ENCODE results near the gene MYB. TPM values are rescaled to one million over a fixed set of nuclear protein-coding genes. Genes with fewer than 3 reads are reported as not detected.
A peak's percentile ranks its signal among the peaks of the same experiment; 100 is the strongest.
"Not testable (repeated sequence)": the region's sequence is repeated elsewhere in the genome, so short reads cannot be mapped to it uniquely, and the experiment has no call there.

MYB gene
- total RNA-seq, 2 experiments from 2014 or later: 20.1 to 42.9 TPM

DNA sequence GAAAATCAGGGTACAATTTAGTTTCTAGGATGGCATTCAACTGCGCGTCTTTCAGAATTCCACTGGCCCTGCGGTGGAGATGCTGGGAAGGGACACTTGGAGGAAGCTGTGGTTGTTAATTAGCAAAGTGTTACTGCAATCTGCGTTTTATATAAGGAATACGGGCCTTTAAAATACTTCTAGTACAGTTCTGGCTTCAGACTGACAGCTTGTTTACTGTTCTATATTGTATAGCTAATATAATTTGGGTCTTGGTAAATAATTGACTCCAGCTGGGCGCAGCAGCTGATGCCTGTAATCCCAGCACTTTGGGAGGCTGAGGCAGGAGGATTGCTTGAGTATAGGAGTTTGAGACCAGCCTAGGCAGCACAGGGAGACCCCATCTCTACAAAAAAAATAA is 63.7 kb downstream of the MYB start:
- ChIA-PET CTCF (ENCODE audit: unreplicated experiment) (no interaction called here), POLR2A (interaction anchor here (0.9 to 1.8 kb wide), 5 partner anchors 14 to 46 kb away, joined by 3 to 5 read pairs (median 3); no protein-coding TSS in a partner anchor)
- no peaks in the 10 kb centered on the region for H3K79me2 ChIP-seq (ENCODE audit: insufficient read depth, low read depth, low read length)
- intact Hi-C loops (cut with micrococcal nuclease; ENCODE audit: unreplicated experiment): no loop called here
- H3K27ac ChIP-seq (ENCODE audit: low read depth, low read length, poor library complexity, severe bottlenecking): no peak overlapping the region
- H4K20me1 ChIP-seq (ENCODE audit: insufficient read depth, low read length): no peaks in the 10 kb centered on the region
- no peaks in the 10 kb centered on the region for H3K36me3 ChIP-seq (ENCODE audit: insufficient read depth, low read length)
- peak overlapping the region; percentile 70; the same call in 1 of the 2 replicates for H2AFZ ChIP-seq (ENCODE audit: low read length)
- peaks cover 15% of the 10 kb centered on the region for H3K4me1 ChIP-seq (ENCODE audit: insufficient read depth, low read length, poor library complexity, severe bottlenecking)
- no peak overlapping the region for H3K4me3 ChIP-seq (ENCODE audit: low read depth, low read length, poor library complexity, severe bottlenecking)
- no TSS peak for BruUV-seq (replicated peaks)
- H3K9me3 ChIP-seq (ENCODE audit: low read length): no peaks in the 10 kb centered on the region
- H3K9me2 ChIP-seq (ENCODE audit: insufficient read depth, low read length): no peaks in the 10 kb centered on the region
- TF ChIP-seq, protein P1, sequence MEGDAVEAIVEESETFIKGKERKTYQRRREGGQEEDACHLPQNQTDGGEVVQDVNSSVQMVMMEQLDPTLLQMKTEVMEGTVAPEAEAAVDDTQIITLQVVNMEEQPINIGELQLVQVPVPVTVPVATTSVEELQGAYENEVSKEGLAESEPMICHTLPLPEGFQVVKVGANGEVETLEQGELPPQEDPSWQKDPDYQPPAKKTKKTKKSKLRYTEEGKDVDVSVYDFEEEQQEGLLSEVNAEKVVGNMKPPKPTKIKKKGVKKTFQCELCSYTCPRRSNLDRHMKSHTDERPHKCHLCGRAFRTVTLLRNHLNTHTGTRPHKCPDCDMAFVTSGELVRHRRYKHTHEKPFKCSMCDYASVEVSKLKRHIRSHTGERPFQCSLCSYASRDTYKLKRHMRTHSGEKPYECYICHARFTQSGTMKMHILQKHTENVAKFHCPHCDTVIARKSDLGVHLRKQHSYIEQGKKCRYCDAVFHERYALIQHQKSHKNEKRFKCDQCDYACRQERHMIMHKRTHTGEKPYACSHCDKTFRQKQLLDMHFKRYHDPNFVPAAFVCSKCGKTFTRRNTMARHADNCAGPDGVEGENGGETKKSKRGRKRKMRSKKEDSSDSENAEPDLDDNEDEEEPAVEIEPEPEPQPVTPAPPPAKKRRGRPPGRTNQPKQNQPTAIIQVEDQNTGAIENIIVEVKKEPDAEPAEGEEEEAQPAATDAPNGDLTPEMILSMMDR (conservative IDR thresholded peaks at IDR 0.05; ENCODE audit: low read length): no peak
- no peak for TF ChIP-seq EZH2phosphoT487 (IDR thresholded peaks at IDR 0.05; ENCODE audit: borderline replicate concordance, low read depth, low read length)
- DNase-seq (ENCODE audit: low spot score): no peak
- H3K4me2 ChIP-seq (ENCODE audit: low read length): no peak overlapping the region

DNA sequence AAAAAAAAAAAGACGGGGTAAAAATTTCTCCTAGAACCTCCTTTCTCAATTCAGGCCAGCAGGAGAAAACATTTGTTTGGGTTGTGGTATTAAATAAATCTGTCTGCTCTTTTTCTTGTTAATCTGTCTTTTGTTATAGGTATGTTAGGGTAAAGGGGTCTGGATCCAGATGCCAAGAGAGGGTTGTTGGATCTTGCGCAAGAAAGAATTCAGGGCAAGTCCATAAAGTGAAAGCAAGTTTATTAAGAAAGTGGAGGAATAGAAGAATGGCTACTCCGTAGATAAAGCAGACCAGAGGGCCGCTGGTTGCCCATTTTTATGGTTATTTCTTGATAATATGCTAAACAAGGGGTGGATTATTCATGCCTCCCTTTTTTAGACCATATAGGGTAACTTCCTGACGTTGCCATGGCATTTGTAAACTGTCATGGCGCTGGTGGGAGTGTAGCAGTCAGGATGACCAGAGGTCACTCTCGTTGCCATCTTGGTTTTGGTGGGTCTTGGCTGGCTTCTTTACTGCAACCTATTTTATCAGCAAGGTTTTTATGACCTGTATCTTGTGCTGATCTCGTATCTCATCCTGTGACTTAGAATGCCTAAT is 65.4 kb downstream of the MYB start:
- peaks cover 15% of the 10 kb centered on the region for H3K4me1 ChIP-seq (ENCODE audit: insufficient read depth, low read length, poor library complexity, severe bottlenecking)
- DNase-seq (ENCODE audit: low spot score); H3K9me3 ChIP-seq (ENCODE audit: low read length); H3K9me2 ChIP-seq (ENCODE audit: insufficient read depth, low read length); H3K4me3 ChIP-seq (ENCODE audit: low read depth, low read length, poor library complexity, severe bottlenecking); H3K36me3 ChIP-seq (ENCODE audit: insufficient read depth, low read length); POLR2A ChIA-PET; H2AFZ ChIP-seq (ENCODE audit: low read length); H3K27ac ChIP-seq (ENCODE audit: low read depth, low read length, poor library complexity, severe bottlenecking); H3K79me2 ChIP-seq (ENCODE audit: insufficient read depth, low read depth, low read length); intact Hi-C loops (cut with micrococcal nuclease; ENCODE audit: unreplicated experiment); H4K20me1 ChIP-seq (ENCODE audit: insufficient read depth, low read length); BruUV-seq (replicated peaks); CTCF ChIA-PET (ENCODE audit: unreplicated experiment); H3K4me2 ChIP-seq (ENCODE audit: low read length): not testable (repeated sequence)

DNA sequence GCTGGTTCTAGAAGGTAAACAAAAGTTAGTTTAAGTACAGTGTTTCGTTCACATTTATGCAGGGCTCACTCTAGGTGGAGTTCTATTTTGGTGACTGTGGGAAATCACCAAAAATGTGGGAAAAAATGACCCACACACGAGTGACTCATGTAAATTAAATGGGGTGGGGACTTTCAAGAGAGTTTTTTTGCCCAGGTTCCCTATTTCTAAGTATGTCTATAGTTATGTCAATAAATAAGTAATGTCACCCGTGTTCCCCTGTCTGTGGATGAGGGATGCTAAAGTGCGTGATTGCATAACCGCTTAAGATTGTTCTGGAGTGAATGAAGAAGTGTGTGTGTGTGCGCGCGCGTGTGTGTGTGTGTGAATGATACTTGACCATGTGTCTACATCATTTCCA is 69.1 kb downstream of the MYB start:
- peak overlapping the region; percentile 69; the same call in 1 of the 2 replicates for H2AFZ ChIP-seq (ENCODE audit: low read length)
- H3K9me2 ChIP-seq (ENCODE audit: insufficient read depth, low read length): no peaks in the 10 kb centered on the region
- H3K79me2 ChIP-seq (ENCODE audit: insufficient read depth, low read depth, low read length): no peaks in the 10 kb centered on the region
- H3K4me1 ChIP-seq (ENCODE audit: insufficient read depth, low read length, poor library complexity, severe bottlenecking): peaks cover 7% of the 10 kb centered on the region
- DNase-seq (ENCODE audit: low spot score): no peak
- H3K4me3 ChIP-seq (ENCODE audit: low read depth, low read length, poor library complexity, severe bottlenecking): no peak overlapping the region
- POLR2A ChIA-PET: interaction anchor here (0.9 to 1.4 kb wide), 2 partner anchors 11 to 15 kb away, joined by 3 to 4 read pairs; no protein-coding TSS in a partner anchor
- H4K20me1 ChIP-seq (ENCODE audit: insufficient read depth, low read length): no peaks in the 10 kb centered on the region
- CTCF ChIA-PET (ENCODE audit: unreplicated experiment): interaction anchor here (1.4 kb wide), 1 partner anchor 18 kb away, joined by 3 read pairs; no protein-coding TSS in a partner anchor
- H3K36me3 ChIP-seq (ENCODE audit: insufficient read depth, low read length): no peaks in the 10 kb centered on the region
- intact Hi-C loops (cut with micrococcal nuclease; ENCODE audit: unreplicated experiment): no loop called here
- BruUV-seq (replicated peaks): no TSS peak
- TF ChIP-seq, protein P1 (conservative IDR thresholded peaks at IDR 0.05; ENCODE audit: low read length): no peak
- TF ChIP-seq EZH2phosphoT487 (IDR thresholded peaks at IDR 0.05; ENCODE audit: borderline replicate concordance, low read depth, low read length): no peak
- no peak overlapping the region for H3K27ac ChIP-seq (ENCODE audit: low read depth, low read length, poor library complexity, severe bottlenecking)
- no peak overlapping the region for H3K4me2 ChIP-seq (ENCODE audit: low read length)
- no peaks in the 10 kb centered on the region for H3K9me3 ChIP-seq (ENCODE audit: low read length)

Measured in OCI-LY7 (cell line).